Ureter (tissue), 1 donor: Measurements from ENCODE around the gene BTBD17. TPM values are rescaled to one million over a fixed set of nuclear protein-coding genes. Genes with fewer than 3 reads are reported as not detected.

Experiments used
- total RNA-seq: library from RNA; stranded (reverse); gene quantifications from one replicate; pipeline ENCODE4 v1.2.4, GENCODE V29; 2023
- donor health status: DM: yes; HTN: yes; CAD: no.

Gene BTBD17
- total RNA-seq, 1 donor from 2014 or later, result not detected

Other genes starting within 250 kb of the BTBD17 start
- 1,081 TPM for gene RPL38, start 158.2 kb downstream of the BTBD17 start, total RNA-seq
- gene TTYH2, start 148.3 kb downstream of the BTBD17 start, total RNA-seq, result 8.2 TPM
- not detected for gene DNAI2, start 87.6 kb downstream of the BTBD17 start, total RNA-seq
- gene KIF19, start 35.6 kb downstream of the BTBD17 start, total RNA-seq, result 1.8 TPM
- gene GPR142, start 5.6 kb upstream of the BTBD17 start, total RNA-seq, result 0.52 TPM
- 153 TPM for gene GPRC5C, start 70.2 kb upstream of the BTBD17 start, total RNA-seq
- gene CD300A, start 104.8 kb upstream of the BTBD17 start, total RNA-seq, result 4.3 TPM
- gene CD300LB, start 169.6 kb upstream of the BTBD17 start, total RNA-seq, result 0.49 TPM
- 0.68 TPM for gene CD300C, start 184.2 kb upstream of the BTBD17 start, total RNA-seq
- gene CD300H, start 205.6 kb upstream of the BTBD17 start, total RNA-seq, result not detected
- not detected for gene CD300LD, start 230.4 kb upstream of the BTBD17 start, total RNA-seq